ENCODE measurements around the gene PDLIM5.

The PDLIM5 gene

GRCh38 chr4:94523033-94523580 lies 71.4 kb downstream of the PDLIM5 start:
- H3K9me3 ChIP-seq: no peaks in the 10 kb centered on the region
- no peaks in the 10 kb centered on the region for H3K27me3 ChIP-seq
- no peak overlapping the region for H3K4me3 ChIP-seq (ENCODE audit: low read depth, low read length)
- no peak for DNase-seq
- peaks cover 23% of the 10 kb centered on the region for H3K4me1 ChIP-seq
- peaks cover 4% of the 10 kb centered on the region; the same call in 1 of the 2 replicates for H3K36me3 ChIP-seq
- no peak for TF ChIP-seq CTCF (IDR thresholded peaks at IDR 0.05; ENCODE audit: low read depth, low read length)

GRCh38 chr4:94523617-94524016 lies 71.9 kb downstream of the PDLIM5 start:
- no peak for TF ChIP-seq CTCF (IDR thresholded peaks at IDR 0.05; ENCODE audit: low read depth, low read length)
- H3K4me1 ChIP-seq: peaks cover 21% of the 10 kb centered on the region
- H3K36me3 ChIP-seq: peaks cover 4% of the 10 kb centered on the region; the same call in 1 of the 2 replicates
- DNase-seq: no peak
- no peaks in the 10 kb centered on the region for H3K9me3 ChIP-seq
- no peak overlapping the region for H3K4me3 ChIP-seq (ENCODE audit: low read depth, low read length)
- no peaks in the 10 kb centered on the region for H3K27me3 ChIP-seq

GRCh38 chr4:94525993-94526728 lies 74.4 kb downstream of the PDLIM5 start:
- Histone ChIP-seq H3K4me3 (ENCODE audit: low read depth, low read length) (no peak overlapping the region), H3K27me3 (no peaks in the 10 kb centered on the region), H3K36me3 (peaks cover 4% of the 10 kb centered on the region; the same call in 1 of the 2 replicates), H3K4me1 (peaks cover 4% of the 10 kb centered on the region; the same call in 1 of the 2 replicates), H3K9me3 (no peaks in the 10 kb centered on the region)
- TF ChIP-seq CTCF (IDR thresholded peaks at IDR 0.05; ENCODE audit: low read depth, low read length): no peak
- no peak for DNase-seq

GRCh38 chr4:94527556-94528233 lies 76.0 kb downstream of the PDLIM5 start:
- Histone ChIP-seq H3K36me3 (peaks cover 4% of the 10 kb centered on the region; the same call in 1 of the 2 replicates), H3K4me3 (ENCODE audit: low read depth, low read length) (no peak overlapping the region), H3K27me3 (no peaks in the 10 kb centered on the region), H3K9me3 (no peaks in the 10 kb centered on the region), H3K4me1 (peaks cover 4% of the 10 kb centered on the region; the same call in 1 of the 2 replicates)
- DNase-seq: no peak
- TF ChIP-seq CTCF (IDR thresholded peaks at IDR 0.05; ENCODE audit: low read depth, low read length): no peak

GRCh38 chr4:94528792-94529451 lies 77.2 kb downstream of the PDLIM5 start:
- Histone ChIP-seq H3K4me3 (ENCODE audit: low read depth, low read length) (no peak overlapping the region), H3K4me1 (peaks cover 10% of the 10 kb centered on the region; the same call in 1 of the 2 replicates), H3K9me3 (no peaks in the 10 kb centered on the region), H3K27me3 (no peaks in the 10 kb centered on the region), H3K36me3 (no peaks in the 10 kb centered on the region)
- no peak for DNase-seq
- TF ChIP-seq CTCF (IDR thresholded peaks at IDR 0.05; ENCODE audit: low read depth, low read length): no peak

Data from BE2C (cell line).